ENCODE measurements around the gene KANK4.

KANK4 gene

GRCh38 chr1:62318756-62319544 lies at the start of gene KANK4:
Gene KANK4 (minus strand): TSS chr1:62319434. CDS start chr1:62281564, 37,870 bp downstream.
- no peak for DNase-seq (ENCODE audit: low read depth)

GRCh38 chr1:62368989-62369388 lies 49.8 kb upstream of the KANK4 start:
- no peak for DNase-seq (ENCODE audit: low read depth)

- DNase-seq (ENCODE audit: low read depth), result no peak
Measured at GRCh38 chr1:62367005-62367557, 47.8 kb upstream of the KANK4 start.

GRCh38 chr1:62364721-62365120 lies 45.5 kb upstream of the KANK4 start:
- DNase-seq (ENCODE audit: low read depth), result no peak

GRCh38 chr1:62362926-62363325 lies 43.7 kb upstream of the KANK4 start:
- DNase-seq (ENCODE audit: low read depth), result no peak

- DNase-seq (ENCODE audit: low read depth), result no peak
Measured at GRCh38 chr1:62362061-62362917, 43.1 kb upstream of the KANK4 start.

GRCh38 chr1:62361431-62361830 lies 42.2 kb upstream of the KANK4 start:
- DNase-seq (ENCODE audit: low read depth), result no peak

GRCh38 chr1:62358665-62359373 lies 39.6 kb upstream of the KANK4 start:
- no peak for DNase-seq (ENCODE audit: low read depth)

GRCh38 chr1:62357916-62358315 lies 38.7 kb upstream of the KANK4 start:
- no peak for DNase-seq (ENCODE audit: low read depth)

- DNase-seq (ENCODE audit: low read depth), result no peak
Measured at GRCh38 chr1:62356257-62356835, 37.1 kb upstream of the KANK4 start.

- DNase-seq (ENCODE audit: low read depth), result no peak
Measured at GRCh38 chr1:62355095-62355494, 35.9 kb upstream of the KANK4 start.

GRCh38 chr1:62353853-62354252 lies 34.6 kb upstream of the KANK4 start:
- DNase-seq (ENCODE audit: low read depth), result no peak

- DNase-seq (ENCODE audit: low read depth), result no peak
Measured at GRCh38 chr1:62352387-62352786, 33.2 kb upstream of the KANK4 start.

- DNase-seq (ENCODE audit: low read depth), result no peak
Measured at GRCh38 chr1:62349470-62350233, 30.4 kb upstream of the KANK4 start.

GRCh38 chr1:62346886-62347285 lies 27.7 kb upstream of the KANK4 start:
- DNase-seq (ENCODE audit: low read depth), result no peak

GRCh38 chr1:62343911-62344310 lies 24.7 kb upstream of the KANK4 start:
- DNase-seq (ENCODE audit: low read depth), result no peak

- DNase-seq (ENCODE audit: low read depth), result no peak
Measured at GRCh38 chr1:62342270-62342669, 23.0 kb upstream of the KANK4 start.

- no peak for DNase-seq (ENCODE audit: low read depth)
Measured at GRCh38 chr1:62341615-62342014, 22.4 kb upstream of the KANK4 start.

GRCh38 chr1:62341089-62341488 lies 21.9 kb upstream of the KANK4 start:
- no peak for DNase-seq (ENCODE audit: low read depth)

GRCh38 chr1:62337706-62338631 lies 18.7 kb upstream of the KANK4 start:
- DNase-seq (ENCODE audit: low read depth), result no peak

All from activated T-cell treated with anti-CD3 and anti-CD28 coated beads for 48 hours (primary cell).